HCT116 (cell line): ENCODE measurements around the gene G6PC2. TPM values are rescaled to one million over a fixed set of nuclear protein-coding genes. Genes with fewer than 3 reads are reported as not detected.

Experiments used
- ATAC-seq: fragments of 200-7000 bp; cut with Tn5 transposase; 2 replicates; pipeline ENCODE4 v1.9.1; 2020; ENCODE audit warnings: mild to moderate bottlenecking, moderate library complexity
- Bru-seq: library from RNA; stranded (reverse); fragments of 400-500 nt; gene quantifications from one replicate; lab custom pipeline; 2021; lab: Mats Ljungman, UMichigan
- BruChase-seq, 2 experiments: library from RNA; stranded (reverse); fragments of 400-500 nt; gene quantifications; one replicate each; lab custom pipeline; 2021; lab: Mats Ljungman, UMichigan
- BruUV-seq: library from RNA; stranded (reverse); fragments of 400-500 nt; replicated peaks from 2 replicates; lab custom pipeline; 2021; lab: Mats Ljungman, UMichigan
- CTCF ChIA-PET: fragments of 300-600 bp; sonication (Branson Sonifier 250); formaldehyde crosslinking; loops from one replicate; lab custom pipeline; 2021; ENCODE audit warnings: antibody characterized with exemption; lab: Charles Lee
- POLR2A ChIA-PET: fragments of 300-600, 350-600 bp; sonication (Branson Sonifier 250); formaldehyde crosslinking; loops from one replicate; lab custom pipeline; 2021; ENCODE audit warnings: antibody characterized with exemption; lab: Charles Lee
- RAD21 ChIA-PET, 2 experiments: fragments of 300-600 bp; sonication (Branson Sonifier 250); formaldehyde crosslinking; loops; one replicate each; lab custom pipeline; 2023; ENCODE audit warnings: low total read pairs in 2 of 2; ENCODE audit not compliant: uncharacterized antibody in 2 of 2, unreplicated experiment in 2 of 2, low non-redundant PET in 1 of 2; lab: Charles Lee
- DNase-seq: peaks from one replicate; pipeline ENCODE4 v3.0.0-alpha.2; 2010; ENCODE audit warnings: low read depth, low spot score
- H2AFZ ChIP-seq: fragments of 200-600 bp; shearing (Covaris generic), sonication (generic); 2 replicates; pipeline ENCODE4 v1.6.1; 2017; ENCODE audit warnings: low read depth, mixed run types, mixed read lengths, antibody characterized with exemption, low read length; ENCODE audit not compliant: poor library complexity, severe bottlenecking
- H3K27ac ChIP-seq: 2 replicates; pipeline ENCODE4 v1.5.1; 2012; ENCODE audit warnings: low read depth, low read length
- H3K27me3 ChIP-seq: fragments of 200-600 bp; sonication (generic); 2 replicates; pipeline ENCODE4 v1.6.1; 2016; ENCODE audit warnings: mixed run types, low read length, mixed read lengths; ENCODE audit not compliant: insufficient read depth
- H3K36me3 ChIP-seq, 2 experiments: fragments of 200-500 bp in 1 of 2; fragments of 200-600 bp in 1 of 2; sonication (Bioruptor generic) in 1 of 2; sonication (generic) in 1 of 2; 2 replicates each; pipeline versions ENCODE4 v1.5.1 to v1.6.1; 2014 to 2016; ENCODE audit warnings: low read length in 2 of 2, inconsistent platforms in 1 of 2, mixed read lengths in 1 of 2, mixed run types in 1 of 2; ENCODE audit not compliant: insufficient read depth in 2 of 2, control insufficient read depth in 1 of 2
- H3K4me1 ChIP-seq, 2 experiments: fragments of 200-600 bp in 1 of 2; sonication (generic) in 1 of 2; 2 replicates each; pipeline versions ENCODE4 v1.5.1 to v1.6.1; 2012 to 2017; ENCODE audit warnings: low read length in 2 of 2, inconsistent platforms in 1 of 2, mild to moderate bottlenecking in 1 of 2, mixed read lengths in 1 of 2, mixed run types in 1 of 2, moderate library complexity in 1 of 2; ENCODE audit not compliant: insufficient read depth in 2 of 2, control insufficient read depth in 1 of 2
- H3K4me2 ChIP-seq: fragments of 200-600 bp; sonication (generic); 2 replicates; pipeline ENCODE4 v1.6.1; 2017; ENCODE audit warnings: mixed run types, low read length, mixed read lengths
- H3K4me3 ChIP-seq, 2 experiments: fragments of 200-600 bp in 1 of 2; sonication (generic) in 1 of 2; replicated peaks in 1 of 2; 2 replicates each; pipeline ENCODE4 v1.5.1; 2011 to 2016; ENCODE audit warnings: low read length in 2 of 2, control low read depth in 1 of 2, low read depth in 1 of 2, mild to moderate bottlenecking in 1 of 2, mixed read lengths in 1 of 2, mixed run types in 1 of 2
- H3K79me2 ChIP-seq: fragments of 200-600 bp; sonication (generic); 2 replicates; pipeline ENCODE4 v1.6.1; 2017; ENCODE audit warnings: mild to moderate bottlenecking, mixed run types, low read length, moderate library complexity, mixed read lengths; ENCODE audit not compliant: insufficient read depth
- H3K9ac ChIP-seq: fragments of 200-600 bp; sonication (generic); 2 replicates; pipeline ENCODE4 v1.6.1; 2016; ENCODE audit warnings: low read length, mixed read lengths
- H3K9me2 ChIP-seq: fragments of 200-600 bp; sonication (generic), shearing (Covaris generic); 2 replicates; pipeline ENCODE4 v1.6.1; 2017; ENCODE audit warnings: mixed run types, mild to moderate bottlenecking, moderate library complexity; ENCODE audit not compliant: insufficient read depth
- H3K9me3 ChIP-seq, 2 experiments: fragments of 200-500 bp in 1 of 2; fragments of 200-600 bp in 1 of 2; sonication (Bioruptor generic) in 1 of 2; sonication (generic) in 1 of 2; 2 replicates each; pipeline ENCODE4 v1.6.1; 2014 to 2017; ENCODE audit warnings: low read length in 2 of 2, mixed read lengths in 2 of 2, inconsistent platforms in 1 of 2, low read depth in 1 of 2, mild to moderate bottlenecking in 1 of 2, mixed run types in 1 of 2, moderate library complexity in 1 of 2; ENCODE audit not compliant: control insufficient read depth in 1 of 2, insufficient read depth in 1 of 2
- H4K20me1 ChIP-seq: fragments of 200-600 bp; sonication (generic), shearing (Covaris generic); 2 replicates; pipeline ENCODE4 v1.6.1; 2017; ENCODE audit warnings: mixed run types, mild to moderate bottlenecking, moderate library complexity; ENCODE audit not compliant: insufficient read depth
- FOSL1 ChIP-seq: IDR thresholded peaks from 2 replicates; pipeline ENCODE4 v1.6.1; 2012; ENCODE audit warnings: low read depth
- POLR2AphosphoS5 ChIP-seq: IDR thresholded peaks from 2 replicates; pipeline ENCODE4 v1.6.1; 2011; ENCODE audit warnings: mild to moderate bottlenecking, low read depth, low read length, moderate library complexity
- RAD21 ChIP-seq: IDR thresholded peaks from 2 replicates; pipeline ENCODE4 v1.6.1; 2012; ENCODE audit warnings: low read depth, mild to moderate bottlenecking
- SRF ChIP-seq: IDR thresholded peaks from 2 replicates; pipeline ENCODE4 v1.6.1; 2012; ENCODE audit warnings: low read depth
- YY1 ChIP-seq: IDR thresholded peaks from 2 replicates; pipeline ENCODE4 v1.6.1; 2011; ENCODE audit warnings: low read length, low read depth, moderate library complexity, mild to moderate bottlenecking; ENCODE audit not compliant: insufficient replicate concordance; ENCODE audit errors: extremely low read depth
- ZFX ChIP-seq: fragments of 450-650 bp; IDR thresholded peaks from 2 replicates; pipeline ENCODE4 v1.6.1; 2017
- intact Hi-C: fragments of 100-400 bp; cut with micrococcal nuclease; formaldehyde crosslinking; loops from 2 replicates; pipeline ENCODE4 v1.10.0; 2022
- long read RNA-seq: library from polyadenylated mRNA; unstranded; transcript quantifications from one replicate; pipeline ENCODE4 v2.0.0, GENCODE V29; 2021; ENCODE audit not compliant: unreplicated experiment
- polyA plus RNA-seq: library from polyadenylated mRNA; unstranded; fragments of >200 nt; gene quantifications from 2 replicates; pipeline ENCODE4 v1.2.1, GENCODE V29; 2012; ENCODE audit warnings: missing spikeins
- total RNA-seq: library from RNA; stranded (reverse); gene quantifications from one replicate; pipeline ENCODE4 v1.2.1, GENCODE V29; 2021; ENCODE audit not compliant: unreplicated experiment
- TF ChIP-seq, protein P1 (sequence below), 3 experiments: fragments of 200-600 bp in 1 of 3; sonication (generic) in 1 of 3; IDR thresholded peaks in 2 of 3; conservative IDR thresholded peaks in 1 of 3; 2 replicates each; pipeline ENCODE4 v1.5.1; 2012 to 2017; ENCODE audit warnings: low read depth in 2 of 3, low read length in 2 of 3, antibody characterized with exemption in 1 of 3, borderline replicate concordance in 1 of 3, control low read depth in 1 of 3, mild to moderate bottlenecking in 1 of 3, mixed read lengths in 1 of 3, mixed run types in 1 of 3, moderate library complexity in 1 of 3; ENCODE audit not compliant: insufficient read depth in 1 of 3

G6PC2 gene, protein sequence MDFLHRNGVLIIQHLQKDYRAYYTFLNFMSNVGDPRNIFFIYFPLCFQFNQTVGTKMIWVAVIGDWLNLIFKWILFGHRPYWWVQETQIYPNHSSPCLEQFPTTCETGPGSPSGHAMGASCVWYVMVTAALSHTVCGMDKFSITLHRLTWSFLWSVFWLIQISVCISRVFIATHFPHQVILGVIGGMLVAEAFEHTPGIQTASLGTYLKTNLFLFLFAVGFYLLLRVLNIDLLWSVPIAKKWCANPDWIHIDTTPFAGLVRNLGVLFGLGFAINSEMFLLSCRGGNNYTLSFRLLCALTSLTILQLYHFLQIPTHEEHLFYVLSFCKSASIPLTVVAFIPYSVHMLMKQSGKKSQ
- total RNA-seq (not detected), Bru-seq, nascent RNA (percentile 15 among the genes with signal in this experiment), BruChase-seq, experiment 1, labeled RNA remaining after a 6-hour chase (percentile 25 among the genes with signal in this experiment), BruChase-seq, experiment 2, labeled RNA remaining after a 2-hour chase (percentile 22 among the genes with signal in this experiment)
- not detected in 2 replicates for polyA plus RNA-seq
- long read RNA-seq: 0 reads

DNA sequence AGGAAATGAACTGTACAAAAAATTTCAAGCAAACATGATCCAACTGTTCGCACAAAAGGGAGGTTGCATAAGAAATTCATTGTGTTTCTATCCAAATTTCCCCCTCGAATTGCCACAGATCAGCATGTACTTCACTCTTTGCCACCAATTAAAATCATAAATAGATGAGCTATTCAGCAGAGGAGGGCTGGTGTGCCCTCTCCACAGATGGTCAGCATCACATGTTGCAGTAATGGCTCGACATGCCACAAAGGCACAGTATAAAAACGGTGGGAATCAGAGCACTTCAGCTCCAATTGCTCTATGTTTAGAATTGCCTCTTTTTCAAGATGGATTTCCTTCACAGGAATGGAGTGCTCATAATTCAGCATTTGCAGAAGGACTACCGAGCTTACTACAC lies at the start of gene G6PC2:
TSS of gene G6PC2 (plus strand) at position 289 of the 400 bp plus-strand sequence. CDS start at position 330, 41 bp downstream.
- Histone ChIP-seq H3K36me3 (no peaks in the 10 kb centered on the region), H3K9me2 (no peaks in the 10 kb centered on the region), H2AFZ (no peak within 1 kb of the TSS), H3K27me3 (no peaks in the 10 kb centered on the region), H3K9me3 (no peaks in the 10 kb centered on the region), H3K4me2 (no peak within 1 kb of the TSS), H3K9ac (no peak within 1 kb of the TSS), H3K27ac (no peak within 1 kb of the TSS), H3K79me2 (no peaks in the 10 kb centered on the region), H3K4me3 (no peak within 1 kb of the TSS), H3K4me1 (no peaks in the 10 kb centered on the region), H4K20me1 (no peaks in the 10 kb centered on the region)
- no peak for TF ChIP-seq YY1
- BruUV-seq: no TSS peak
- ChIA-PET POLR2A (no interaction called here), CTCF (no interaction called here), RAD21 (no interaction called here)
- intact Hi-C loops: no loop called here
- ATAC-seq: no peak
- no peak for DNase-seq

DNA sequence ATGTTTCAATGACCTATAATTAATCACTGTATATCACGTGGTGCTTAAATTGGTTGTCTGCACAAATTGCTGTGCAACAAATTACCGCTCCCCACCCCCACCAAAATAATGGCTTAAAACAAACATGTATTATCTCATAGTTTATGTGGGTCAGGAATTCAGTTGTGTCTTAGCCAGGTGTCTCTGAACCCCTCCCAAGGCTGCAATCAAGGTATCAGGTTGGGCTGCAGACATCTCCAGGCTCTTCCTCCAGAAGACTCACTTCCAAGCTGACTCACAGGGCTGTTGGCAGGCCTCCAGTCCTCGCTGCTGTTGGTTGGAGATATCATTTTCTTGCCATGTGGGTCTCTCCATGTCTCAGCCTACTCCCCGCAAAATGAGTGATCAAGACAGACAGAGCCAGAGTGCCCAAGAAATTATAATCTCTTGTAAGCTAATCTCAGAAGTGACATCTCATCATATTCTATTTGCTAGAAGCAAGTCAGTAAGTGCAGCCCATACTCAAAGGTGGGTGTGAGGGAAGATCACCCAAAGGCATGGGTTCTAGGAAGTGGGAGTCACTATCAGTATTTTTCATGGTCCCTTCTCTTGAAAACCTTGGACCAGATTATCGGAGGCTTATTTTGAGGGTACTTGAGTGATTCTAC lies 49.3 kb upstream of the G6PC2 start:
- Histone ChIP-seq H3K4me1 (peaks cover 0 to 14% of the 10 kb centered on the region in 2 experiments; a peak in 2 of 4 replicates), H2AFZ (no peak overlapping the region), H3K27ac (no peak overlapping the region), H3K9ac (no peak overlapping the region), H3K9me3 (no peaks in the 10 kb centered on the region), H4K20me1 (no peaks in the 10 kb centered on the region), H3K4me3 (no peak overlapping the region), H3K27me3 (no peaks in the 10 kb centered on the region), H3K36me3 (no peaks in the 10 kb centered on the region), H3K9me2 (no peaks in the 10 kb centered on the region), H3K79me2 (no peaks in the 10 kb centered on the region), H3K4me2 (peak overlapping the region; percentile 29)
- ChIA-PET CTCF (no interaction called here), POLR2A (no interaction called here), RAD21 (no interaction called here)
- TF ChIP-seq POLR2AphosphoS5: 0 out of 2 replicates have a peak, but pooled peaks have one; percentile 23
- TF ChIP-seq, protein P1, sequence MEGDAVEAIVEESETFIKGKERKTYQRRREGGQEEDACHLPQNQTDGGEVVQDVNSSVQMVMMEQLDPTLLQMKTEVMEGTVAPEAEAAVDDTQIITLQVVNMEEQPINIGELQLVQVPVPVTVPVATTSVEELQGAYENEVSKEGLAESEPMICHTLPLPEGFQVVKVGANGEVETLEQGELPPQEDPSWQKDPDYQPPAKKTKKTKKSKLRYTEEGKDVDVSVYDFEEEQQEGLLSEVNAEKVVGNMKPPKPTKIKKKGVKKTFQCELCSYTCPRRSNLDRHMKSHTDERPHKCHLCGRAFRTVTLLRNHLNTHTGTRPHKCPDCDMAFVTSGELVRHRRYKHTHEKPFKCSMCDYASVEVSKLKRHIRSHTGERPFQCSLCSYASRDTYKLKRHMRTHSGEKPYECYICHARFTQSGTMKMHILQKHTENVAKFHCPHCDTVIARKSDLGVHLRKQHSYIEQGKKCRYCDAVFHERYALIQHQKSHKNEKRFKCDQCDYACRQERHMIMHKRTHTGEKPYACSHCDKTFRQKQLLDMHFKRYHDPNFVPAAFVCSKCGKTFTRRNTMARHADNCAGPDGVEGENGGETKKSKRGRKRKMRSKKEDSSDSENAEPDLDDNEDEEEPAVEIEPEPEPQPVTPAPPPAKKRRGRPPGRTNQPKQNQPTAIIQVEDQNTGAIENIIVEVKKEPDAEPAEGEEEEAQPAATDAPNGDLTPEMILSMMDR (IDR thresholded peaks at IDR 0.05 in 2 of 3, conservative IDR thresholded peaks at IDR 0.05 in 1 of 3; ENCODE audit: borderline replicate concordance in 1 of 3, insufficient read depth in 1 of 3, low read depth in 2 of 3, low read length in 2 of 3): no peak
- TF ChIP-seq ZFX: no peak
- peak; percentile 56; the same call in 1 of the 2 replicates for TF ChIP-seq FOSL1
- no peak for TF ChIP-seq SRF
- TF ChIP-seq RAD21: no peak
- TF ChIP-seq YY1: no peak
- intact Hi-C loops: no loop called here
- ATAC-seq (peak; percentile 83), DNase-seq (peak; percentile 29)
- BruUV-seq: no TSS peak
